ENCODE measurements around the gene LYRM2. TPM values are rescaled to one million over a fixed set of nuclear protein-coding genes. Genes with fewer than 3 reads are reported as not detected.

LYRM2 gene
- total RNA-seq, 4 donors from 2014 or later, result 12.0 to 20.1 (median 13.6) TPM

GRCh38 chr6:89581689-89582088 is 56.9 kb downstream of the LYRM2 start:
- 49 to 56% methylated on average over 4 of the region's 4 CpGs for WGBS, 2 donors
- no peaks in the 10 kb centered on the region for H3K4me1 ChIP-seq
- H3K27me3 ChIP-seq, result no peaks in the 10 kb centered on the region
- no peaks in the 10 kb centered on the region for H3K36me3 ChIP-seq
- H3K27ac ChIP-seq, result no peak overlapping the region
- DNase-seq (ENCODE audit: low spot score in 2 of 2), result no peak
- TF ChIP-seq EP300 (IDR thresholded peaks at IDR 0.05) (no peak), POLR2A (IDR thresholded peaks at IDR 0.05) (no peak)
- TF ChIP-seq, protein P1, sequence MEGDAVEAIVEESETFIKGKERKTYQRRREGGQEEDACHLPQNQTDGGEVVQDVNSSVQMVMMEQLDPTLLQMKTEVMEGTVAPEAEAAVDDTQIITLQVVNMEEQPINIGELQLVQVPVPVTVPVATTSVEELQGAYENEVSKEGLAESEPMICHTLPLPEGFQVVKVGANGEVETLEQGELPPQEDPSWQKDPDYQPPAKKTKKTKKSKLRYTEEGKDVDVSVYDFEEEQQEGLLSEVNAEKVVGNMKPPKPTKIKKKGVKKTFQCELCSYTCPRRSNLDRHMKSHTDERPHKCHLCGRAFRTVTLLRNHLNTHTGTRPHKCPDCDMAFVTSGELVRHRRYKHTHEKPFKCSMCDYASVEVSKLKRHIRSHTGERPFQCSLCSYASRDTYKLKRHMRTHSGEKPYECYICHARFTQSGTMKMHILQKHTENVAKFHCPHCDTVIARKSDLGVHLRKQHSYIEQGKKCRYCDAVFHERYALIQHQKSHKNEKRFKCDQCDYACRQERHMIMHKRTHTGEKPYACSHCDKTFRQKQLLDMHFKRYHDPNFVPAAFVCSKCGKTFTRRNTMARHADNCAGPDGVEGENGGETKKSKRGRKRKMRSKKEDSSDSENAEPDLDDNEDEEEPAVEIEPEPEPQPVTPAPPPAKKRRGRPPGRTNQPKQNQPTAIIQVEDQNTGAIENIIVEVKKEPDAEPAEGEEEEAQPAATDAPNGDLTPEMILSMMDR (IDR thresholded peaks at IDR 0.05), result no peak
- H3K9me3 ChIP-seq, result no peaks in the 10 kb centered on the region
- H3K4me3 ChIP-seq, result no peak overlapping the region

DNA sequence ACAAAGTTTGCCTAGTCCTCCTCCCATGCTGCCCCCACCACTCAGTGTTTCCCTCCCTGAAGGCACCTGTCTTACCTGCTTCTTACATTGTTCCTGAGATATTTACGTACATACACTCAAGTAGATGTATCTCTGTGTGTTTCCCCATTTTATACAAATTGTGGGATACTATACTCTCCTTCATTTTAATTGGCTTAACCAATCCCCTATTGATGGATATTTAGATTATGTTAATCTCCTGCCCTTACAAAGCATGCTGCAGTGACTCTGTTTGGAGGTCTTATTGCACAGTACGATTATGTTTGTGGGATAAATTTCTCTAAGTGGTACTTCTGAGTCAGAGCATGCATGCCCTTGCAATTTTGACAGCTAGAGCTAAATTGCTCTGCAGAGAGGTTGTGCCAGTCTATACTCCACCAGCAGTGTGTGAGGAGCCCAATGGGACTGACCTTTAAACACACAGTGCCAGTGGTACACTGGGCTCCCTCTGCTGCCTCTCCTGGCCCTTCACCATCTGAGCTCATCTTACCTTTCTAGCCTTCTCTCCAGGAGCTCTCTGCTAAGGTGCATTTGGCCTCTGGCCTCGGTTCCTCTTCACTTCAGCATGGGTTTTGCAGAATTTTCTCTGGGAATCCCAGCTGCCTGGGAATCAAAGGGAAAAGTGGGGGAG is 57.4 kb downstream of the LYRM2 start:
- H3K27me3 ChIP-seq, result no peaks in the 10 kb centered on the region
- H3K36me3 ChIP-seq, result no peaks in the 10 kb centered on the region
- H3K27ac ChIP-seq, result no peak overlapping the region
- TF ChIP-seq, protein P1 (IDR thresholded peaks at IDR 0.05), result no peak
- TF ChIP-seq EP300 (IDR thresholded peaks at IDR 0.05) (no peak), POLR2A (IDR thresholded peaks at IDR 0.05) (no peak)
- 78 to 80% methylated on average over 3 of the region's 3 CpGs for WGBS, 2 donors
- no peaks in the 10 kb centered on the region for H3K9me3 ChIP-seq
- H3K4me3 ChIP-seq, result no peak overlapping the region
- H3K4me1 ChIP-seq, result no peaks in the 10 kb centered on the region
- DNase-seq (ENCODE audit: low spot score in 2 of 2), result no peak

DNA sequence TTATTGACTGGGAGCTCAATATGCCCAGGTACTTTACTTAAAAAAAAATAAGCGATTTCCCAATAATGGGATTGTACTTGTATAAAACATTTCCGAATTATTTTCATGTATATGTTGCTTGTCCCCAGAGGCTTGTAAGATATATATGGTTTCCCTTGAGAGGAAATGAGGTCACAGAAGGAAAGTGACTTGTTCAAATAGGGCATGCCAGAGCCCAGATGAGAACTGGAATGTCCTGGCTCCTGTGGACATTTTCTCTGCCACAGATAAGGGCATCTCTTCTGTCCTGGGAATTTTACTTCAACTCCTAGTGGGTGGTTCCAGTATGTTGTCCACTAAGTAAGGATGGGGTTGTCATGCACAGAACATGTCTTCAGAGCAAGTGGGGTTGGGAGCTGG is 63.0 kb downstream of the LYRM2 start:
- no peak overlapping the region for H3K27ac ChIP-seq
- no peaks in the 10 kb centered on the region for H3K4me1 ChIP-seq
- no peaks in the 10 kb centered on the region for H3K9me3 ChIP-seq
- H3K4me3 ChIP-seq, result no peak overlapping the region
- no peaks in the 10 kb centered on the region for H3K27me3 ChIP-seq
- H3K36me3 ChIP-seq, result no peaks in the 10 kb centered on the region
- DNase-seq (ENCODE audit: low spot score in 2 of 2), result no peak
- 74 to 79% methylated on average over 2 of the region's 2 CpGs for whole genome bisulfite sequencing, 2 donors
- TF ChIP-seq EP300 (IDR thresholded peaks at IDR 0.05), result no peak
- no peak for TF ChIP-seq POLR2A (IDR thresholded peaks at IDR 0.05)
- TF ChIP-seq, protein P1 (IDR thresholded peaks at IDR 0.05), result no peak

GRCh38 chr6:89574910-89575561 is 63.5 kb downstream of the LYRM2 start:
- Histone ChIP-seq H3K27me3 (no peaks in the 10 kb centered on the region), H3K4me3 (no peak overlapping the region), H3K9me3 (no peaks in the 10 kb centered on the region), H3K4me1 (no peaks in the 10 kb centered on the region), H3K36me3 (no peaks in the 10 kb centered on the region), H3K27ac (no peak overlapping the region)
- DNase-seq (ENCODE audit: low spot score in 2 of 2), result no peak
- TF ChIP-seq POLR2A (IDR thresholded peaks at IDR 0.05), result no peak
- TF ChIP-seq, protein P1 (IDR thresholded peaks at IDR 0.05), result no peak
- TF ChIP-seq EP300 (IDR thresholded peaks at IDR 0.05), result no peak
- WGBS, 2 donors, result 62 to 66% methylated on average over 2 of the region's 2 CpGs

- WGBS, 2 donors, result 76 to 90% methylated on average over 6 of the region's 6 CpGs
- Histone ChIP-seq H3K4me1 (peaks cover 0 to 10% (median 0%) of the 10 kb centered on the region in 4 donors), H3K36me3 (peaks cover 0 to 9% (median 0%) of the 10 kb centered on the region in 3 donors), H3K4me3 (no peak overlapping the region), H3K27me3 (no peaks in the 10 kb centered on the region), H3K27ac (no peak overlapping the region), H3K9me3 (no peaks in the 10 kb centered on the region)
- TF ChIP-seq POLR2A (IDR thresholded peaks at IDR 0.05) (no peak), EP300 (IDR thresholded peaks at IDR 0.05) (no peak)
- TF ChIP-seq, protein P1 (IDR thresholded peaks at IDR 0.05), result no peak
- no peak for DNase-seq (ENCODE audit: low spot score in 2 of 2)
Observed at GRCh38 chr6:89567630-89568390, 70.7 kb downstream of the LYRM2 start.

Data from tibial nerve (tissue), 4 donors.